Fibroblast of the aortic adventitia (primary cell): ENCODE results near the gene NR3C1. TPM values are rescaled to one million over a fixed set of nuclear protein-coding genes. Genes with fewer than 3 reads are reported as not detected.

Experiments
- DNase-seq: peaks from one replicate; pipeline ENCODE4 v3.0.0-alpha.2; 2010; ENCODE audit warnings: low read depth
- H3K4me3 ChIP-seq: 2 replicates; pipeline ENCODE4 v1.5.1; 2011; ENCODE audit warnings: low read depth, mild to moderate bottlenecking, control low read depth, low read length, moderate library complexity
- CTCF ChIP-seq: IDR thresholded peaks from 2 replicates; pipeline ENCODE4 v1.5.1; 2011; ENCODE audit warnings: mild to moderate bottlenecking, low read length, control low read depth, inconsistent platforms; ENCODE audit not compliant: insufficient read depth
- total RNA-seq: library from RNA; depleted of rRNA; stranded (reverse); fragments of >200 nt; gene quantifications from 2 replicates; pipeline ENCODE4 v1.2.3, GENCODE V29; 2012; ENCODE audit warnings: low replicate concordance

Gene NR3C1
- total RNA-seq, 1 donor = 132 TPM

- DNase-seq = no peak
- no peak overlapping the region for H3K4me3 ChIP-seq
Measured at GRCh38 chr5:143443330-143443729, 39.8 kb upstream of the NR3C1 start.

GRCh38 chr5:143442385-143442784 lies 38.9 kb upstream of the NR3C1 start:
- no peak overlapping the region for H3K4me3 ChIP-seq
- DNase-seq = peak; percentile 47
- no peak for TF ChIP-seq CTCF

More at GRCh38 chr5:143443330-143443729, 39.8 kb upstream of the NR3C1 start:
- TF ChIP-seq CTCF = no peak

- no peak for TF ChIP-seq CTCF
- DNase-seq = no peak
- H3K4me3 ChIP-seq = no peak overlapping the region
Measured at GRCh38 chr5:143440448-143441115, 37.1 kb upstream of the NR3C1 start.

- H3K4me3 ChIP-seq = no peak overlapping the region
- DNase-seq = no peak
- TF ChIP-seq CTCF = no peak
Measured at GRCh38 chr5:143437666-143438273, 34.3 kb upstream of the NR3C1 start.

DNA sequence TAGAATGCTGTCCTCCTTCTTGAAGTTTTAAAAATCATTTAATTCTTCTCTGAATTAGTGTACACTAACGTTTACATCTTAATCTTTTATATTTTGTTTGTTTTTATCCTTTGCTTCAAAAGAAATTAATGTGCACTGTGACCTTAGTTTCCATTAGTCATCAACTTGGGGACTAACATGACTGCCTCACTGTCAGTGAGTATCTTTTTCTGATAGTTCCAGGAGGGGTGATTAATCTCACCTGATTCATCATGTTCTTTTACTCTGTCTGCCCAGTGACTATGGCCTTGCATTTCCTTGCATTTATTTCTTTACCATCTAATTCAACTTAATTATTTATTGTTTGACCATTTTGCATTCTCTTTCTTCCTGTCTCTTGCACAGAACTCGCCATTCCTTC lies 33.4 kb upstream of the NR3C1 start:
- H3K4me3 ChIP-seq = no peak overlapping the region
- no peak for TF ChIP-seq CTCF
- DNase-seq = no peak

DNA sequence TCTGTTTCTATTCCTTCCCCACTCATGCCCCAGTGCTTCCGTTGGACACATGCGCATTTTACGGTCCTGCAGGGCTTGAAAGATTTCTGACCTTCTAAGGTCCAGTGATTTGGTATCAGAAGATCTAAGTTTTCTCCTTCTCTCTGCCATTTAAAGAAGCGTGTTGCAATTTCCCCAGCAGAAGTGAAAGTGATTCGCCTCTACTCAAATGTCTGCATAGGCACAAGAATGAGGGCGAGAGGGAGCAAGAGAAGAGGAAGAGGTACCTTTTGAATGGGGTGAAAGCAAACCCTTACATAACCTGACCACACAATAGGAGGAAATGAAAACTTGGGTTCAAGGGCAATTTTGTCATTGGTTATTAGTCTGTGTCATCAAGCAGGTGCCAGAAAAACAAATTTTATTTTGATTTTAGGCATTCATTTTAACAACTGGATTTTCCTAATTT lies 31.7 kb upstream of the NR3C1 start:
- no peak overlapping the region for H3K4me3 ChIP-seq
- peak; percentile 37 for DNase-seq
- no peak for TF ChIP-seq CTCF
